Mucosa of gallbladder (tissue), 1 donor: ENCODE data around the gene VMP1. TPM values are rescaled to one million over a fixed set of nuclear protein-coding genes. Genes with fewer than 3 reads are reported as not detected.
"Not testable (repeated sequence)": the region's sequence is repeated elsewhere in the genome, so short reads cannot be mapped to it uniquely, and the experiment has no call there.

ENCODE experiments used
- DNase-seq: peaks from one replicate; pipeline ENCODE4 v3.0.0-alpha.2; 2020; ENCODE audit warnings: low spot score
- total RNA-seq: library from RNA; stranded (reverse); gene quantifications from one replicate; pipeline ENCODE4 v1.2.1, GENCODE V29; 2021
- donor health status: DM: no; HTN: no; CAD: no.

VMP1 gene
- total RNA-seq, 1 donor from 2014 or later, result 167 TPM

DNA sequence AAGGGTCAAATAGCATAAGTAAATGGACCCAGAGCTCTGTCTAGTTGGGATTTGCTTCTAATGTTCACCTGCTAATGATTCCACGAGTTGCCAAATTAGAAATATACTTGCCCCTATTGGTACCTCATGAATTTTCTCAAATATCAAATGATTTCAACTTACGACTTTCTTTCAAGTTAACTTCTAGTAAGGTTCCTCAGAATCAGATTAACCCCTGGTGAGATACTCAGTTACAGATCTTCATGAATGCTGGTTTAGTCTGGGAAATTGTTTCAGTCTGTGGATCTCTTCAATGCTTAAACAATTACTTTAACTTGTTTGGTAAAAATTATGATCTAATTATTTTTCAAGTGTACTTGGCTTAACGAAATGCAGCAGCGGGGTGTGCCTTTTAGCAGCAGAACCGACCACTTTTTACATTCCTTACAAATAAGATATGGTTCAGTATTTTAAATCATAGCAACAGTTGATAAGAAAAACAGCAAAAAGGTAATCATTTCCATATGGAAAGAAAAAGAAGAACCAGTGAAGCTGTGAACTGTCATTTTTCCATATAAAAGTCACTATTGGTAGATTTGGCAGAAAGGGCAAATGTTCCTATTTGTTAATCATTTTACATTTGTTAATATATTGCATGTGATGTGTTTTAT is 150.8 kb downstream of the VMP1 start:
- no peak for DNase-seq

DNA sequence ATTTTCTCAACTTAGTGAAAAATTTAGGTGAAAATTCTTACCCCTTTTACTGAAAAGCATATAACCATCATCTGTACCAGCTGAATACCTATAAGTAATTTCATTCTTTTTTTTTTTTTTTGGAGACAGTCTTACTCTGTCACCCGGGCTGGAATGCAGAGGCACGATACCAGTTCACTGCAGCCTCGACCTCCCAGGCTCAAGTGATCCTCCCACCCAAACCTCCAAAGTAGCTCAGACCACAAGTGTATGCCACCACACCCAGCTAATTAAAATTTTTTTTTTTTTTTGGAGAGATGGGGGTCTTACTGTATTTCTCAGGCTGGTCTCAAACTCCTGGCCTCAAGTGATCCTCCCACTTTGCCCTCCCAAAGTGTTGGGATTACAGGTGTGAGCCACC is 151.5 kb downstream of the VMP1 start:
- DNase-seq, result no peak

DNA sequence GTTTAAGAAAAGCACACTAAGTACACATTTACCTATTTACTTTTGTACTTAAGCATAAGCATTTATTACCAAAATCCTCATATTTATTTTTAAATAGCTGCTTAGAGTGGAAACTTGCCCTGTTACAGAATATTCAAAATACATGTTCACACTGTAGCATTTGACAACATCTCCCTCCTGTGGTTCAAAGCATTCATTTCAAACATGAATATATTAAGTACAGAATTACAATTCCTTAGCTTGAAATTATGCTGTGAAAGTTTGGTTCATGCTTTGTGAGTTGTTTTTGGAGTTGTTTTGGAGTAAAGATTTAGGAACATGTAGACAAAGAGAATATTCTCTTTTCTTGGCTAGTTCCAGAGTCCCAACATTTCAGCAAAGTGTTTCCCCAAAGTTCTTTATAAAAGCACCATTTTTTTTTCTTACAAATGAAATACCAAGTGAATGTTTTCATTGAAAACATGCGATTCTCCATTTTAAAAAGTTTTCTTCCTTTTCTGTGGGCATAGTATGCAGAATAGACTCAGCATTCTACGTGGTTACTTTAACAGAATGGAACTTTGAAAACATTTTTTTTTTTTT is 152.1 kb downstream of the VMP1 start:
- DNase-seq, result no peak

DNA sequence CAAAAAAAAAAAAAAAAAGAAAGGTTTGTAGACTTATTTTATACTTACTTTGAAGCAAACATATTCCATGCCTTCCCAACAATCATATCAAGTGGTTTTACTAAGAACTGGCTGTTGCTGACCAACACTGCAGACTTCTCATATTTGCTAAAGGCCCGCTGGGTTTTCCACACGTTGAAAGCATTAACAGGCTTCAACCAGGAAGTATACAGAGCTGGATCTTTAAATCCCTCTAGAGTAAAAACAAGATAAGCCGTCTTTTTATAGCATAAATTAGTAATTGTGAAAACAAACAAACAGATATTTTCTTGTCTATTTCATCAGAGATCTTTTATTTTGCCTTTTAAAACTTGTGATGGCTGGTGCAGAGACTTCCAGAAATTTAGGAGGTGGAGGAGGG is 156.2 kb downstream of the VMP1 start:
- no peak for DNase-seq

DNA sequence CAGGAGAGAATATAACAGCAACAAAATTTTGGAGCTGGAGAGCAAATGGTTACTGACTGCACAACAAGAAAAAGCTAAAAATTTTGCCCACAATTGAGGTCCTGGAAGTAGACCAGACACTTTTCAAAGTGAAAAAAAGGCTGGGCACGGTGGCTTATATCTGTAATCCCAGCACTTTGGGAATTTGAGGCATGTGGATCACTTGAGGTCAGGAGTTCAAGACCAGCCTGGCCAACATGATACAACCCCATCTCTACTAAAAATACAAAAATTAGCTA is 162.4 kb downstream of the VMP1 start:
- DNase-seq, result no peak

DNA sequence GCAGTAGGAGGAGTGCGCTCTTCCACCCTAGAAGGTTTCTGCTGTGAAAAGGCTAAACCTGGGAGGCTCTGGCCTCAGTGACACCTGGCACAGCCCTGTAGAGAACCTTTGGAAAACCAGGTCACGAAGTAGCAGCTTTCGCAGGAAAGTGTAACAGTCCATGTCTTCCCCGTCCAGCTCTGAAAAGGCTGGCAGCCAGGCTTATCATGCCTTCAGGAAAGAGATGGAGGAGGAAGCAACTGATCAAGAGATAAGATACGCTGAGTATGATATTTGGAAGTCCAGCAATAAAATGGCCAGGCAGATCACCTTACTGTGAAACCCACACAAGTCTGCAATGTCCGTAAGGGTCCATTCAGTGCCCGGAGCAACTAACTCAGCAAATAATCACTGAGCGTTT is 163.0 kb downstream of the VMP1 start:
- DNase-seq, result no peak

DNA sequence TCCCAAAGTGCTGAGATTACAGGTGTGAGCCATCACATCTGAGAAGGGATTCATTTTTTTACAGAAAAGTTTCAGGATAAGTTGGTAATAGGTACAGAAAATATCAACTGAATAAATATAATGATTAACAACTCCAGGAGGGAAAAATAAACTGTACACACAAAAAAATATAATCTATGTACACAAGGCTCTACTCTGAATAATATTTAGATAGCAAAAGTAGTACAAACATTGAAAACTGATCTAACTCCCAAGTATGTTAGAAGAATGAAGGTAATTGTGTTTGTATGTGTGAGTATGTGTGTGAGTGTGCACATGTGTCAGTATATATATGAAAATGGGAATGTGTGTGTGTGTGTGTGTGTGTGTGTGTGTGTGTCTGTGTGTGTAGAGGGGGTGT is 164.9 kb downstream of the VMP1 start:
- no peak for DNase-seq

DNA sequence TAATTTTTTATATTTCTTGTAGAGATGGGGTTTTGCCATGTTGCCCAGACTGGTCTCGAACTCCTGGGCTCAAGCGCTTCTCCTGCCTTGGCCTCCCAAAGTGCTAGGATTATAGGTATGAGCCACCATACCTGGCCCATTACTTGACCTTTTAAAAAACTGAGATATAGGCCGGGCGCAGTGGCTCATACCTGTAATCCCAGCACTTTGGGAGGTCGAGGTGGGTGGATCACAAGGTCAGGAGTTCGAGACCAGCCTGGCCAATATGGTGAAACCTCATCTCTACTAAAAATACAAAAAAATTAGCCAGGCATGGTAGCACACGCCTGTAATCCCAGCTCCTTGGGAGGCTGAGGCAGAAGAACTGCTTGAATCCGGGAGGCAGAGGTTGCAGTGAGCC is 166.0 kb downstream of the VMP1 start:
- not testable (repeated sequence) for DNase-seq

DNA sequence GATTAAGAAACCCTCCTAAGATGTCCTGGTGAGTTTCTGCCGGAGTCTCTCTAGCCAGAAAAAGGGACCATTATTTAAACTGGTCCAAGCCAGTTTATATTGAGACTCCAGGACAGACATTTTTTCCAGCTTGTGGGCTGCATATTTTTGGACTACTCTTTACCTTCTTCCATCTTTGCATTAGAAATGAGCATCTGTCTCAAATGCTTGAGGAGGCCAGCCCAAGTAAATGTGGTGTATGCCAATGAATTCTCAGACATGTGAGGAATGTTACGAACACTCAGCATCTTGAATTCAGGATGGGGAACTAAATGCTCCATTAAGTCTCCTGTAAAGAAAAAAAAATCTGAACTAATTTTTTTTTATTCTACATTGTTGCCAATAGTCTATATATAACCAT is 166.9 kb downstream of the VMP1 start:
- DNase-seq, result no peak

DNA sequence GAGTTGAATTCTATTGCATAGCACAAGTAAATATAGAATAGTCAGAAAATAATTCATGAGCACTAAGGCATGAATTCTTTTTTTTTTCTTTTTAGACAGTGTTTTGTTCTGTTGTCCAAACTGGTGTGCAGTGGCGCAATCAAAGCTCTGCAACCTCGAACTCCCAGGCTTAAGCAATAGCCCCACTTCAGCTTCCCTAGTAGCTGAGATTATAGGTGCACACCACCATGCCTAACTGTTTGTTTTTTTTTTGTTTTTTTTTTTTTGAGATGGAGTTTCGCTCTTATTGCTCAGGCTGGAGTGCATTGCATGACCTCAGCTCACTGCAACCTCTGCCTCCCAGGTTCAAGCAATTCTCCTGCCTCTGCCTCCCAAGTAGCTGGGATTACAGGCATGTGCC is 168.7 kb downstream of the VMP1 start:
- DNase-seq, result no peak

DNA sequence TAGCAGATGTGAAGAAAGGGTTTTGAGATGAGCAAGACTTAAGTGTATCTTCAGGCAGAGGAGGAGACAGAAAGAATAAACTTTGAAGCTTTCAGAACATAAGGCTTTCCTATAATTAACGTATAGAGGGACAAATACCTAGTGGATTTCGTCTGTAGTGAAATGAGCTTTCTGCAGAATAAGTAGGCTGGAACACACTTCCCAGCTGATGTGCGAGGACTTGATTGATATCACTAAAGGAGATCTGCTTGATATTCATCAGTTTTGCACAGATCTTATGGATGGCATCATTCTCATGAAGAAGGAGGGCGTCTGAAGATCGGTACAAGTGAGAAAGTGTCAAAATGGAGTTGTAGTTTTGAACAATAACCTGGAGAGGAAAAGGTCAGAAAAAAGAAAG is 170.5 kb downstream of the VMP1 start:
- DNase-seq, result no peak

DNA sequence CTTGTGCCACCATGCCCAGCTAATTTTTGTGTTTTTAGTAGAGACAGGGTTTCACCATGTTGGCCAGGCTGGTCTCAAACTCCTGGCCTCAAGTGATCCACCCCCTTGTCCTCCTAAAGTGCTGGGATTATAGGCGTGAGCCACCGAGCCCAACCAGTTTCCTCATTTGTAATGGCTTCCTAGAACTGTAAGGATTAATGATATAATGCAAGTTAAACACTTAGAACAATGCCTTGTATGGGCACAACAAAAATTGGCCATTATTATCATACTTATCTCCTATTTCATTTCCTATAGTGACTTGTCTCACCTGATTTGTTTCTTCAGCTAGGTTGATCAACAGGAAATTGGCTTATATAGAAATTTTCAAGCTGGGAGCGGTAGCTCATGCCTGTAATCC is 171.2 kb downstream of the VMP1 start:
- no peak for DNase-seq

DNA sequence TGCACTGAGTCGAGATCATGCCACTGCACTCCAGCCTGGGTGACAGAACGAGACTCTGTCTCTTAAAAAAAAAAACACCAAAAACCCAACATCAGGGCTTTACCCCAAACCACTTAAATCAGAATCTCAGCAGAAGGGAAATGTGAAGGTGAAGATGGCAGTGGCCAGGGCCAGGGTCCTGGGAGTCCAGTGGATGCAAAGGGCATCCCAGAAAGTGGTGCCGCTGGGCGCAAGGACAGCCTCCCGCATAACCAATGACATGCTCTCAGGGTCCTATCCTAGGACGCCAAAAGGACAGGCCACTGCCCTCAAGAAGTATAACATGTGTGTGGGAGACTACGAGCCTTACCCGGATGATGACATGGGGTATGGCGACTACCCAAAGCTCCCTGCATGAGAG is 177.4 kb downstream of the VMP1 start:
- no peak for DNase-seq

DNA sequence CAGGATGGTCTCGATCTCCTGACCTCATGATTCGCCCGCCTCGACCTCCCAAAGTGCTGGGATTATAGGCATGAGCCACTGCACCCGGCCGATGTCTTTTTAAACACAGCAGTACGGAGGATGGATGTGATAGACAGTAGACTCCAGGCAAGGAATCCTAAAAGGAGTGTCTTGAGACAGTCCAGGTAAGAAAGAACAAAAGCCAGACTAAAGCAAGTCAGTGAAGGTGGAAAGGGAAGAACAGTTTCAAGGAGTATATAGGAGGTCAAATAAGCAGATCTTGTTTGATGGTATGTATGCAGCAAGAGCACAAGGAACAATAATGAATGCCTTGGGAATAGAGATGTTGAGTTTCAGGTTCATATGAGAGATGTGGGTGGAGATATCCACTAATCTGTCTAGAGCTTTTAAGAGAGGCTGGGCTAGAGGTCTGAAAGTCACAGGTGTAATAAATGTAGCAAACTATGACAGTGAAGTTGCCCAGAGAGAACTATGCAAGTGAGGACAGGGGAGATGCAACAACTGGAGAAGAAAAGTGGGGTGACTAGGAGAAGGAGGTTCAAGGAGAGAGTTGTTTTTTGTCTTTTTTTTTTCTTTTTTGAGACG is 180.8 kb downstream of the VMP1 start:
- no peak for DNase-seq

DNA sequence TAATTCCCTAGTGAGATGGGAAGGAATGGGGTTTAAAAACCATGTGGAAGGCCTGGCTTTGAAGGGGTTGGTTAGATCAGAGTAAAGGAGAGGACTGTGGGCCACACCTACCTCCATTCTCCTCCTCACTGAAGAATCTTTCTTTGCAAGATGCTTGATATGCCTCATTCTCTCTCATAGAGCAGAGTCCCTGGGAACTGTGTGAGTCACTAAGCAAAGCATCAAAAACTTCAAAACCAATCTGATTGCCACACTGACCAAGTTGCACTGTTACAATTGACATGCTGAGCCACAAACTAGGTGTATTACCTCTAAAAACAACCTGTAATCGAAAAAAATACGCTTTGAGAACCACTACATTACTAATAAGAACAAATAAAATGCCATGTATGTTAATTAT is 183.3 kb downstream of the VMP1 start:
- DNase-seq, result no peak

Other genes with a start within 250 kb of the VMP1 start
- 33.2 TPM for gene DHX40, start 142.0 kb upstream of the VMP1 start, total RNA-seq
- 246 TPM for gene CLTC, start 87.8 kb upstream of the VMP1 start, total RNA-seq
- 17.2 TPM for gene PTRH2, start 224 bp upstream of the VMP1 start, total RNA-seq
- 8.6 TPM for gene TUBD1, start 185.3 kb downstream of the VMP1 start, total RNA-seq
- 27.3 TPM for gene RPS6KB1, start 185.5 kb downstream of the VMP1 start, total RNA-seq